Cardiac septum (tissue), 1 donor: Measurements from ENCODE around the gene NTN1. TPM values are rescaled to one million over a fixed set of nuclear protein-coding genes. Genes with fewer than 3 reads are reported as not detected.

Experiments used
- DNase-seq: peaks from one replicate; pipeline ENCODE4 v3.0.0-alpha.2; 2020; ENCODE audit warnings: low spot score
- intact Hi-C: fragments of 100-400 bp; cut with DNase I; formaldehyde crosslinking; loops from one replicate; pipeline ENCODE4 v1.14.0; 2022
- total RNA-seq: library from RNA; stranded (reverse); fragmentation: NEBNext Ultra II Directional; extraction: Animal tissue kit (Norgen Biotek cat#: 25700); gene quantifications from one replicate; pipeline ENCODE4 v1.2.1, GENCODE V29; 2021
- donor health status: DM: no; HTN: no; CAD: no.

The NTN1 gene
- total RNA-seq, 1 donor from 2014 or later: 11.5 TPM

DNA sequence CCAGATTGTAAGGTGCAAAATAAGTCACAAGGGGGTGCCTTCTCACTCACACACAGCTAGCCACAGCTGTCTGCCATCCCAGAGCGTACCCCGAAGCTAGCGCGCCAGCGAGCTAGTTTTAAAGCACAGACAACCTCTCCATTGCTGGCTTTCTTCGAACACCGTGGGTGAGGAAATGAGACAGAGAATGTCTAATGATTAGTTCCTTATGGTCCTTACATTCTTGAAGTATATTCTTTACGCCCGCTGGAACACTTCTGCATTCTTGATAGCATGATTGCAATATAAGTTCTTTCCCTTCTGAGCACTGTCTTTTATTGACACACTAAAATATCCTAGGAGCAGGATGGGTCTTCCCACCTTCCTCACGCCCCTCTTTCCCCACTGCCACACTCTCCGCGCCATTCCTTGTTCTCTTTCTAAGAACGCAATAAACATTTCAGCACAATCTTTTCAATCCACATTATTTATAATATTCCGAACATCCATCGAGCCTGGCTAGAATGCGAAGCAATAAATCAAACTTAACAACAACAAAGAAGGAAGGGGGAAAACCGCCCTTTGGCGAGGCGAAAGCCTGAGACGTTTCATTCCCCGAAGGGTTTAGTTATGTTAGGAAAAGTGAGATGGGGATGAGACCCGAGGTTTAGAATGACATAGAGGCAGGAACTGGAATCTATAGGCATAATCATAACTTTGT lies 251.3 kb downstream of the NTN1 start:
- no peak for DNase-seq
- intact Hi-C loops: no loop called here

GRCh38 chr17:9273428-9274391 lies 252.4 kb downstream of the NTN1 start:
- DNase-seq: no peak
- intact Hi-C loops: no loop called here

DNA sequence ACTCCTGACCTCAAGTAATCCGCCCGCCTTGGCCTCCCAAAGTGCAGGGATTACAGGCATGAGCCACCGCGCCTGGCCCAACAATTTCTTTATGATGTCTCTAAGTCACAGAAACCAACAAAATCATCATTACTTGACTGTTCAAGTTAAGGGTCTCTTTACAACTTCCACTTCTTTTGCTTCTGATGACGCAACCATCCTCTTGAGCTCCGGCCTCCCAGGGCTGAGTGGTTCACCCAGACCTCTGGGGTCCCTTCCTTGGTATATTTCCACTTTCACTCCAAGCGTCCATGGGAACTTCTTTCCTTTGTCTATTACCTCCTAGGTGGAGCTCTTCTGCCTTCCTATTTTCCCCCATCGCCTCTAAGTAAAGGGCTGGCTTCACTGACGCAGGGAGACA lies 253.7 kb downstream of the NTN1 start:
- intact Hi-C loops: no loop called here
- DNase-seq: no peak

- intact Hi-C loops: no loop called here
- DNase-seq: no peak
Measured at GRCh38 chr17:9279893-9280292, 258.6 kb downstream of the NTN1 start.

DNA sequence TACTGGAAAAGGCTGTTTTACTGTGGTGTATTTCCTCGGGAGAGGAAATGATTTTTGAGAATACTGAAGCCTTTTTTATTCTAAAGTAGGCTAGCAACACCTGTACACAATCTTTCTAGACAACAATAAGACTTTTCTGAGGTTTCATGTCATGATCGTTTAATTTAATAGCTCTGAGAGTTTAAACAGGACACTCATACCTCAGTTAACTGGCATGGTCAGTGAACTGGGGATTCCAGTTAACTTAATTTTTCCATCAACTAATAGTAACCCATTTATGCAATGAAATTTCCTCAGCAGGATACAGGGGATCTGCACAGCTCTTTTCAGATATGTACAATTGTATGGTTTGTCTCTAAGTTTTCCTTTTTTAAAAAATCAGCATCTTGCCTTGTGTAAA lies 262.6 kb downstream of the NTN1 start:
- intact Hi-C loops: no loop called here
- no peak for DNase-seq

GRCh38 chr17:9284884-9285283 lies 263.6 kb downstream of the NTN1 start:
- DNase-seq: no peak
- intact Hi-C loops: no loop called here

- intact Hi-C loops: no loop called here
- DNase-seq: no peak
Measured at GRCh38 chr17:9285602-9286427, 264.5 kb downstream of the NTN1 start.

DNA sequence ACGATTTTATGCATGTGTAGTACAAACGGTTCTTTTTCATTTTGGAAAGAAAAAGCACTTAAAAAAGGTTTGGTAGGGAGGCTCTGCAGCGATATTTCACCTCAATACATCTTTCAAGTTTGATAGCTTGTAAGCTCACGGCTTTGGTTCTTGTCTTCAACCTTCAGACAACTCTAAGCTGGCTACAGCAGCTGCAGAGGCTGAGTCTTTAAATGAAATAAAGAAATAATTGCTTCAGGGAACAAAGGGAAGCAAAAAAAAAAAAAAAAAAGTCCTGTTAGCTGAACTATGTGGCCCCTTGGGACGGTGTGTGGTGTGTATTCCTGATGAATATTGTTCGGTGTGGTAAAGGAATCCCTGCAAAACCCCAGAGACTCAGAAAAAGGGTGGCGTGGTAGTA lies 265.1 kb downstream of the NTN1 start:
- DNase-seq: no peak
- intact Hi-C loops: no loop called here

DNA sequence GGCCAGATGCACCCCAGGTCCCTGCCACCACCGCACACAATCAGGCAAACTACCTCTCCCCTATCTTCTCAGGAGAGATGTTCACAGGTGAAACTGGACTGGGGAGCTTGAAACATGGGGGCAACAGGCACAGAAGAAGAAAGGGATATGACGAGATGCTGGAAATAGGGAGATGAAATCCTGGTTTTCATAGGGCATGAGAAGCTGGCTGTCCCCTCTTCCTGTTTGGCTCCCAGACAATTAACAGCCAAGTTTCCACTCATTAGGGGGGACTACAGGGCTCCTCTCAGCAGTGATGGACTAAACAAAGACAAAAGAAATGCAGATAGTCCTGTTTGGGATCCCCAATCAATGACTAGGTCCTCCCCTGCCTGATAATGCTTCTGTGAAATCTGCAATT lies 266.0 kb downstream of the NTN1 start:
- intact Hi-C loops: no loop called here
- no peak for DNase-seq

- DNase-seq: no peak
- intact Hi-C loops: loop anchor here (5.0 to 10.0 kb wide), 3 partner anchors 175 to 298 kb away; no protein-coding TSS in a partner anchor
Measured at GRCh38 chr17:9290226-9290613, 268.9 kb downstream of the NTN1 start.

DNA sequence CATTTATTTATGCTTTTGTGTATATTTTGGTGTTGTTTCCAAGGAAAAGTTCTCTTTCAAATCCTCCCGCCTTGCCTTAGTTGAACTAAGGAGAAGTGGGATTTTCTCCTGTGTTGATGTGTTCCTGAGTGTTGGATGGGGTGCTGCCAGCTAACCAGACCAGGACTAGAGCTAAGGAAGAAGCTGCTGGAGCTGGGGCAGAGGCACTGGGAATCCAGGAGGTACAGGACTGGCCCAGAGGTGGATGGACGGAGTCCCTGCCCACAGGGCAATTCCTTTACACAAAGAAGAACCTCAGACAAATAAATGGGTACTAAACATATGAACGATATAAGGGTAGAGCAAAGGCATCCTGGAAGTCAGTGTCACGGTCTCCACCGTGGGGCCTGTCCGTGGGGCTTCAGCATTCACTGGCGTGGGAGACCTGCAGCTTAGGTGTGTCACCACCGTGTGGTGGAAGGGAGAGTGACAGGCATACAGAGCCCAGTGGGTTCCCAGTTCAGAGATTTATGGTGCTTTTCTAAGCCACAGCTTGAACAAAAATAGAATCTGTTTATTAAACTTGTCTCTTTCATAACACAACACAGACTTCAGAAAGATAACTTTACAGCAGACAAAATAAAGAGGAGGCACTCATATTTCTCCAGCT lies 270.7 kb downstream of the NTN1 start:
- intact Hi-C loops: loop anchor here (5.0 to 10.0 kb wide), 3 partner anchors 177 to 300 kb away; no protein-coding TSS in a partner anchor
- no peak for DNase-seq

GRCh38 chr17:9292561-9292941 lies 271.2 kb downstream of the NTN1 start:
- no peak for DNase-seq
- intact Hi-C loops: loop anchor here (5.0 to 10.0 kb wide), 3 partner anchors 178 to 300 kb away; no protein-coding TSS in a partner anchor

Other genes with a start within 250 kb of the NTN1 start
- not detected for gene MFSD6L, start 222.1 kb upstream of the NTN1 start, total RNA-seq
- gene PIK3R6, start 153.8 kb upstream of the NTN1 start, total RNA-seq: 1.00 TPM
- gene PIK3R5, start 55.8 kb upstream of the NTN1 start, total RNA-seq: 2.0 TPM